ENCODE measurements around the gene CLCA2. TPM values are rescaled to one million over a fixed set of nuclear protein-coding genes. Genes with fewer than 3 reads are reported as not detected.

The CLCA2 gene
- total and polyA plus RNA-seq, 2 donors (not counting 1 experiment from before 2014, with no cell fraction given) = 1.2 to 3.5 TPM

DNA sequence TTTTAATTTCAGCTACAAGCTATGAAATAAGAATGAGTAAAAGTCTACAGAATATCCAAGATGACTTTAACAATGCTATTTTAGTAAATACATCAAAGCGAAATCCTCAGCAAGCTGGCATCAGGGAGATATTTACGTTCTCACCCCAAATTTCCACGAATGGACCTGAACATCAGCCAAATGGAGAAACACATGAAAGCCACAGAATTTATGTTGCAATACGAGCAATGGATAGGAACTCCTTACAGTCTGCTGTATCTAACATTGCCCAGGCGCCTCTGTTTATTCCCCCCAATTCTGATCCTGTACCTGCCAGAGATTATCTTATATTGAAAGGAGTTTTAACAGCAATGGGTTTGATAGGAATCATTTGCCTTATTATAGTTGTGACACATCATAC, 31.1 kb downstream of the CLCA2 start:
- no peaks in the 10 kb centered on the region for H3K4me1 ChIP-seq (ENCODE audit: control insufficient read depth, extremely low read depth, insufficient read depth, low read length)
- DNase-seq (ENCODE audit: low read depth in 2 of 2) = no peak
- no peak overlapping the region for H3K9ac ChIP-seq (ENCODE audit: insufficient read depth, low read length)
- H3K9me3 ChIP-seq (ENCODE audit: control insufficient read depth, insufficient read depth, low read depth, low read length) = no peaks in the 10 kb centered on the region
- H3K79me2 ChIP-seq (ENCODE audit: control insufficient read depth, insufficient read depth, low read length) = no peaks in the 10 kb centered on the region
- TF ChIP-seq EZH2 (IDR thresholded peaks at IDR 0.05; ENCODE audit: low read length, missing control alignments) = no peak
- TF ChIP-seq, protein P1, sequence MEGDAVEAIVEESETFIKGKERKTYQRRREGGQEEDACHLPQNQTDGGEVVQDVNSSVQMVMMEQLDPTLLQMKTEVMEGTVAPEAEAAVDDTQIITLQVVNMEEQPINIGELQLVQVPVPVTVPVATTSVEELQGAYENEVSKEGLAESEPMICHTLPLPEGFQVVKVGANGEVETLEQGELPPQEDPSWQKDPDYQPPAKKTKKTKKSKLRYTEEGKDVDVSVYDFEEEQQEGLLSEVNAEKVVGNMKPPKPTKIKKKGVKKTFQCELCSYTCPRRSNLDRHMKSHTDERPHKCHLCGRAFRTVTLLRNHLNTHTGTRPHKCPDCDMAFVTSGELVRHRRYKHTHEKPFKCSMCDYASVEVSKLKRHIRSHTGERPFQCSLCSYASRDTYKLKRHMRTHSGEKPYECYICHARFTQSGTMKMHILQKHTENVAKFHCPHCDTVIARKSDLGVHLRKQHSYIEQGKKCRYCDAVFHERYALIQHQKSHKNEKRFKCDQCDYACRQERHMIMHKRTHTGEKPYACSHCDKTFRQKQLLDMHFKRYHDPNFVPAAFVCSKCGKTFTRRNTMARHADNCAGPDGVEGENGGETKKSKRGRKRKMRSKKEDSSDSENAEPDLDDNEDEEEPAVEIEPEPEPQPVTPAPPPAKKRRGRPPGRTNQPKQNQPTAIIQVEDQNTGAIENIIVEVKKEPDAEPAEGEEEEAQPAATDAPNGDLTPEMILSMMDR (conservative IDR thresholded peaks at IDR 0.05 in 1 of 2, IDR thresholded peaks at IDR 0.05 in 1 of 2; ENCODE audit: low read depth in 1 of 2, low read length in 2 of 2) = no peak
- H4K20me1 ChIP-seq (ENCODE audit: control insufficient read depth, extremely low read depth, insufficient read depth, low read length) = no peaks in the 10 kb centered on the region
- no peaks in the 10 kb centered on the region for H3K27me3 ChIP-seq (ENCODE audit: control insufficient read depth, insufficient read depth, low read length)
- no peak overlapping the region for H3K4me2 ChIP-seq (ENCODE audit: extremely low read depth, insufficient read depth, low read length)
- H3K4me3 ChIP-seq (replicated peaks in 1 of 4; ENCODE audit: control extremely low read depth in 1 of 4, insufficient read depth in 1 of 4, low read depth in 3 of 4, low read length in 4 of 4) = no peak overlapping the region
- no peak overlapping the region for H3K27ac ChIP-seq (ENCODE audit: insufficient read depth, low read length)
- H2AFZ ChIP-seq (ENCODE audit: low read length) = no peak overlapping the region
- no peaks in the 10 kb centered on the region for H3K36me3 ChIP-seq (ENCODE audit: control insufficient read depth, insufficient read depth, low read length)

DNA sequence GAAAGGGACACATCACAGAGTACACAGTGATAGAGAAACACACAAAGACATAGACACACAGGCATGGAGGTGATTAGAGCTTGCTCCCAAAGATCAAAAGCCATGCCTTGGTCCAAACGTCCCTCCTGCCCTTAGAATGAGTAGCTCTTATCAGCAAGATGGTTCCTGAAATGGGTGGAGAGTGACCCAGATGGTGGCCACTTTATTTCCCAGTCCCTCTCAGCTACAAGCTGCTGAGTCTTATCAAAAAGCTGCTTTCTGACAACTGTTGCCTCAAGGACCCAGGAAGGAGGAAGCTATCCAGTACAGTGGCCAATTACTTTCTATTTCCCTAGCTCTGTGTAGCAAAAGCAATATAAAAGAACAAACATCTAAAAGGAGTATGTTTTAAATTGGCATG, 37.0 kb downstream of the CLCA2 start:
- H2AFZ ChIP-seq (ENCODE audit: low read length) = peak overlapping the region; percentile 18
- no peaks in the 10 kb centered on the region for H3K9me3 ChIP-seq (ENCODE audit: control insufficient read depth, insufficient read depth, low read depth, low read length)
- H3K4me1 ChIP-seq (ENCODE audit: control insufficient read depth, extremely low read depth, insufficient read depth, low read length) = no peaks in the 10 kb centered on the region
- no peaks in the 10 kb centered on the region for H3K79me2 ChIP-seq (ENCODE audit: control insufficient read depth, insufficient read depth, low read length)
- no peak overlapping the region for H3K4me2 ChIP-seq (ENCODE audit: extremely low read depth, insufficient read depth, low read length)
- no peak for DNase-seq (ENCODE audit: low read depth in 2 of 2)
- no peaks in the 10 kb centered on the region for H3K27me3 ChIP-seq (ENCODE audit: control insufficient read depth, insufficient read depth, low read length)
- no peak overlapping the region for H3K27ac ChIP-seq (ENCODE audit: insufficient read depth, low read length)
- no peak overlapping the region for H3K4me3 ChIP-seq (replicated peaks in 1 of 4; ENCODE audit: control extremely low read depth in 1 of 4, insufficient read depth in 1 of 4, low read depth in 3 of 4, low read length in 4 of 4)
- TF ChIP-seq EZH2 (IDR thresholded peaks at IDR 0.05; ENCODE audit: low read length, missing control alignments) = no peak
- TF ChIP-seq, protein P1 (conservative IDR thresholded peaks at IDR 0.05 in 1 of 2, IDR thresholded peaks at IDR 0.05 in 1 of 2; ENCODE audit: low read depth in 1 of 2, low read length in 2 of 2) = no peak
- no peaks in the 10 kb centered on the region for H3K36me3 ChIP-seq (ENCODE audit: control insufficient read depth, insufficient read depth, low read length)
- no peaks in the 10 kb centered on the region for H4K20me1 ChIP-seq (ENCODE audit: control insufficient read depth, extremely low read depth, insufficient read depth, low read length)
- H3K9ac ChIP-seq (ENCODE audit: insufficient read depth, low read length) = no peak overlapping the region

- Histone ChIP-seq H3K36me3 (ENCODE audit: control insufficient read depth, insufficient read depth, low read length) (no peaks in the 10 kb centered on the region), H3K4me3 (replicated peaks in 1 of 4; ENCODE audit: control extremely low read depth in 1 of 4, insufficient read depth in 1 of 4, low read depth in 3 of 4, low read length in 4 of 4) (no peak overlapping the region), H2AFZ (ENCODE audit: low read length) (no peak overlapping the region), H3K4me1 (ENCODE audit: control insufficient read depth, extremely low read depth, insufficient read depth, low read length) (no peaks in the 10 kb centered on the region), H3K79me2 (ENCODE audit: control insufficient read depth, insufficient read depth, low read length) (no peaks in the 10 kb centered on the region), H3K9me3 (ENCODE audit: control insufficient read depth, insufficient read depth, low read depth, low read length) (no peaks in the 10 kb centered on the region), H3K9ac (ENCODE audit: insufficient read depth, low read length) (no peak overlapping the region), H3K27ac (ENCODE audit: insufficient read depth, low read length) (no peak overlapping the region), H4K20me1 (ENCODE audit: control insufficient read depth, extremely low read depth, insufficient read depth, low read length) (no peaks in the 10 kb centered on the region), H3K4me2 (ENCODE audit: extremely low read depth, insufficient read depth, low read length) (no peak overlapping the region), H3K27me3 (ENCODE audit: control insufficient read depth, insufficient read depth, low read length) (no peaks in the 10 kb centered on the region)
- DNase-seq (ENCODE audit: low read depth in 2 of 2) = no peak
- TF ChIP-seq EZH2 (IDR thresholded peaks at IDR 0.05; ENCODE audit: low read length, missing control alignments) = no peak
- TF ChIP-seq, protein P1 (conservative IDR thresholded peaks at IDR 0.05 in 1 of 2, IDR thresholded peaks at IDR 0.05 in 1 of 2; ENCODE audit: low read depth in 1 of 2, low read length in 2 of 2) = no peak
Measured at GRCh38 chr1:86461482-86461881, 37.5 kb downstream of the CLCA2 start.
